ENCODE results near the gene MIER2. TPM values are rescaled to one million over a fixed set of nuclear protein-coding genes. Genes with fewer than 3 reads are reported as not detected.

The MIER2 gene
- polyA plus RNA-seq, 1 of the 3 experiments (the other 2 are of a cell fraction), result 15.9 TPM

- TF ChIP-seq EZH2phosphoT487 (IDR thresholded peaks at IDR 0.05; ENCODE audit: borderline replicate concordance, low read depth), result no peak
- no peak for TF ChIP-seq POLR2AphosphoS5 (IDR thresholded peaks at IDR 0.05; ENCODE audit: low read depth, low read length)
- no peak for TF ChIP-seq TCF12 (IDR thresholded peaks at IDR 0.05)
- no peak for TF ChIP-seq TAF1 (IDR thresholded peaks at IDR 0.05; ENCODE audit: borderline replicate concordance, low read depth, low read length)
Observed at GRCh38 chr19:289651-290371, 54.8 kb downstream of the MIER2 start (continued).

- WGBS (ENCODE audit: low lambda C conversion rate), result 91% methylated on average over 3 of the region's 10 CpGs
- no peak overlapping the region for H3K4me2 ChIP-seq
Observed at GRCh38 chr19:288911-289310, 55.7 kb downstream of the MIER2 start.

GRCh38 chr19:287381-287871 lies 57.2 kb downstream of the MIER2 start:
- H4K20me1 ChIP-seq (ENCODE audit: insufficient read depth), result no peaks in the 10 kb centered on the region
- no peaks in the 10 kb centered on the region for H3K27me3 ChIP-seq (ENCODE audit: insufficient read depth)
- H3K4me1 ChIP-seq (ENCODE audit: control insufficient read depth in 1 of 2, insufficient read depth in 2 of 2, low read depth in 1 of 2, low read length in 1 of 2), result no peaks in the 10 kb centered on the region; a peak in 1 of 4 replicates
- H3K4me3 ChIP-seq (ENCODE audit: low read depth in 2 of 2, low read length in 1 of 2), result no peak overlapping the region
- peaks cover 3% of the 10 kb centered on the region for H3F3A ChIP-seq (replicated peaks; ENCODE audit: insufficient read depth)
- no peak for TF ChIP-seq ELF1 (IDR thresholded peaks at IDR 0.05)
- TF ChIP-seq TCF12 (IDR thresholded peaks at IDR 0.05), result no peak
- no peak for TF ChIP-seq MAX (IDR thresholded peaks at IDR 0.05; ENCODE audit: low read depth)
- no peak for TF ChIP-seq USF1 (IDR thresholded peaks at IDR 0.05; ENCODE audit: borderline replicate concordance, low read depth)
- no peaks in the 10 kb centered on the region for H3K36me3 ChIP-seq (replicated peaks in 1 of 2; ENCODE audit: control insufficient read depth in 1 of 2, insufficient read depth in 2 of 2, low read length in 1 of 2)
- H3K9me2 ChIP-seq, result no peaks in the 10 kb centered on the region
- no peaks in the 10 kb centered on the region for H3K79me2 ChIP-seq (ENCODE audit: insufficient read depth)
- no peak overlapping the region for H3K4me2 ChIP-seq
- no peak overlapping the region for H3K27ac ChIP-seq (ENCODE audit: low read depth in 2 of 2, low read length in 1 of 2)
- ChIA-PET CTCF (no interaction called here), POLR2A (no interaction called here)
- WGBS (ENCODE audit: low lambda C conversion rate), result 93% methylated on average over 14 of the region's 19 CpGs
- no peak overlapping the region for H3K9ac ChIP-seq
- no peak for DNase-seq
- no peaks in the 10 kb centered on the region for H3K9me3 ChIP-seq
- H2AFZ ChIP-seq (ENCODE audit: low read depth), result no peak overlapping the region

More at GRCh38 chr19:288911-289310, 55.7 kb downstream of the MIER2 start:
- POLR2A ChIA-PET, result no interaction called here
- Histone ChIP-seq H3K9me3 (no peaks in the 10 kb centered on the region), H3K9me2 (no peaks in the 10 kb centered on the region), H3K27ac (ENCODE audit: low read depth in 2 of 2, low read length in 1 of 2) (no peak overlapping the region), H3K4me3 (ENCODE audit: low read depth in 2 of 2, low read length in 1 of 2) (no peak overlapping the region), H3F3A (replicated peaks; ENCODE audit: insufficient read depth) (peaks cover 3% of the 10 kb centered on the region), H3K4me1 (ENCODE audit: control insufficient read depth in 1 of 2, insufficient read depth in 2 of 2, low read depth in 1 of 2, low read length in 1 of 2) (no peaks in the 10 kb centered on the region; a peak in 1 of 4 replicates), H3K79me2 (ENCODE audit: insufficient read depth) (no peaks in the 10 kb centered on the region), H3K9ac (no peak overlapping the region), H3K36me3 (replicated peaks in 1 of 2; ENCODE audit: control insufficient read depth in 1 of 2, insufficient read depth in 2 of 2, low read length in 1 of 2) (no peaks in the 10 kb centered on the region), H2AFZ (ENCODE audit: low read depth) (no peak overlapping the region), H4K20me1 (ENCODE audit: insufficient read depth) (no peaks in the 10 kb centered on the region), H3K27me3 (ENCODE audit: insufficient read depth) (no peaks in the 10 kb centered on the region)
- DNase-seq, result no peak
- CTCF ChIA-PET, result interaction anchor here (1.3 kb wide), 1 partner anchor 22 kb away, joined by 5 read pairs; no protein-coding TSS in a partner anchor
- TF ChIP-seq EP300 (IDR thresholded peaks at IDR 0.05; ENCODE audit: borderline replicate concordance in 1 of 2, low read depth in 1 of 2, low read length in 1 of 2) (no peak), TCF12 (IDR thresholded peaks at IDR 0.05) (no peak), MEF2A (IDR thresholded peaks at IDR 0.05; ENCODE audit: borderline replicate concordance, low read depth) (no peak), SIN3A (IDR thresholded peaks at IDR 0.05; ENCODE audit: borderline replicate concordance, low read depth, low read length) (no peak), ELF1 (IDR thresholded peaks at IDR 0.05) (no peak), ZBTB33 (IDR thresholded peaks at IDR 0.05; ENCODE audit: borderline replicate concordance, low read depth) (no peak), RFX5 (IDR thresholded peaks at IDR 0.05; ENCODE audit: low read length) (no peak), GATA2 (CRISPR knock-in tag; IDR thresholded peaks at IDR 0.05) (no peak), FOSL2 (IDR thresholded peaks at IDR 0.05; ENCODE audit: borderline replicate concordance, low read depth) (no peak)
